NCI-H2171 treated with DMSO at 0.1 percent for 48 hours (cell line): ENCODE results near the gene THSD4.
A peak's percentile ranks its signal among the peaks of the same experiment; 100 is the strongest.
"Not testable (repeated sequence)": the region's sequence is repeated elsewhere in the genome, so short reads cannot be mapped to it uniquely, and the experiment has no call there.

Experiments used
- DNase-seq: peaks from one replicate; lab custom pipeline; 2025; lab: John Stamatoyannopoulos, UW

THSD4 gene

DNA sequence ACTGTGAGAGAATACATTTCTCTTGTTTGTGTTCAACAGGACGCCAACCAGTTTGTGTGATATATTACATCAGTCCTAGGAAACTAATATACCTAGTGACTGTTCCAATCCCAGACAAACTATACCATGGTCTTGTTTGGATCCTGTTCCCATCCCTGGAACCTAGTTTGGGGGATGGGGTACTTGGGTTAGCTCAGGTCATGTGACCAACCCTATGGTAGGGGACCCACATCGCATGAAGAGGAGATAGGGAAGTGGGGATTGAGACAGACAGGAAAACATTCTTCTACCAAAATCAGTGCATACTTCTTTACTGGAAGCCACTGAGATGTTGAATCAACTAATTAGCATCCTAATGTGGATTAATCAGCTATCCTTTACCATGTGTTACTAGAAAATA, 146.1 kb downstream of the THSD4 start:
- no peak for DNase-seq

DNA sequence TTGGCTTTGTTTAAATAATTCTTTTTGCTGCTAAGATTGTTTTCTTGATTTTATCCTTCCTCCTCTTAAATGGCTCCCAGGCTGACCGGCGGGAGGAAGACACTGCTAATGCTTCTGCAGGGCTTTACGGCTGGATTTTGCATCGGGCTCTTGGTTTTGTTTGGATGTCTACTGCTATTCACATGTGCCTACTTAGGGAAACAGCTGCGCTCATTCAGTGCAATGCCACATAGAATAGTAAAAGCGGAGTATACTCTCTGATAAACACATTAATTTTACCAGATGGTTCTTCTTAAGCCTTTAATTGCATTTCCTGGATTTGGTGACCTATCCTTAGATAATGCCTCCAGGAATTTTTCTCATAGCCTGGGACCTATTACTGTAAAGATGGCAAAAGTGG, 146.6 kb downstream of the THSD4 start:
- DNase-seq: no peak

DNA sequence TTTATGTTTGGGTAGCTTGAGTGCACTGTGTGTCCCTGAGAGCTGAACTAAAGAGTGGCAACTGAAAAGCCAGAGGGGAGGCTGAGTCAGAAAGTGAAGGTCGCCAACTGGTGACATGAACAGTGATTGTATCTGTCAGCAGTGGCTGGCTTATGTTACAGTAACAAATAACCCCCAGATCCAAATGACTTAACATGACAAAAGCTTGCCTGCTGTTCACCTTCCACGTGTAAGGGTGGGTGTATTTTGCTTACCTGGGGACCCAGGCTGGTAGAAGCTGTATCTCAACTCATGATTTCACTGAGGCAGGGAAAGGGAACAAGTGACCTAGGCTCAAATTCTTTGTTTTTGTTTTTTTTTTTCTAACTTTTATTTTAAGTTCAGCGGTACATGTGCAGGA, 147.3 kb downstream of the THSD4 start:
- DNase-seq: no peak

DNA sequence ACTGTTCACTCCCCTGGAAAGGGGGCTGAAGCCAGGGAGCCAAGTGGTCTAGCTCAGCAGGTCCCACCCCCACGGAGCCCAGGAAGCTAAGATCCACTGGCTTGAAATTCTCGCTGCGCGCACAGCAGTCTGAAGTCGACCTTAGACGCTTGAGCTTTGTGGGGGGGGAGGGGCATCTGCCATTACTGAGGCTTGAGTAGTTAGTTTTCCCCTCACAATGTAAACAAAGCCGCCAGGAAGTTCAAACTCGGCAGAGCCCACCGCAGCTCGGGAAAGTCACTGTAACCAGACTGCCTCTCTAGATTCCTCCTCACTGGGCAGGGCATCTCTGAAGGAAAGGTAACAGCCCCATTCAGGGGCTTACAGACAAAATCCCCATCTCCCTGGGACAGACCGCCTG, 150.3 kb downstream of the THSD4 start:
- DNase-seq: not testable (repeated sequence)

DNA sequence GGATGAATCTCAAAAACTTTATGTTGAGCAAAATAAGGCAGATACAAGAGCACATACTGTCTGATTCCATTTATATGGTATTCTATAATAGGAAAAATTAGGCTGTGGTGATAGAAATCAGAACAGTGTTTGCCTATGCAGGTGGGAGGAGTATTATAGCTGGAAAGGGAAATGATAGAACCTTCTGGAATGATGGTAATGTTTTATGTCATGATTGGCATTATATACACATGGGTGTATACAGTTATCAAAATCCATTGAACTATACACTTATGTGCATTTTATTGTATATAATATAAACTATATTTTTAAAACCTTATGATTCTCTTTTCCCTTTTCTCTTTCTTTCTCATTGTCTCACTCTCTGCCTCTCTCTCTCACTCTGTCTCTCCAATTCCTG, 156.1 kb downstream of the THSD4 start:
- DNase-seq: no peak

DNA sequence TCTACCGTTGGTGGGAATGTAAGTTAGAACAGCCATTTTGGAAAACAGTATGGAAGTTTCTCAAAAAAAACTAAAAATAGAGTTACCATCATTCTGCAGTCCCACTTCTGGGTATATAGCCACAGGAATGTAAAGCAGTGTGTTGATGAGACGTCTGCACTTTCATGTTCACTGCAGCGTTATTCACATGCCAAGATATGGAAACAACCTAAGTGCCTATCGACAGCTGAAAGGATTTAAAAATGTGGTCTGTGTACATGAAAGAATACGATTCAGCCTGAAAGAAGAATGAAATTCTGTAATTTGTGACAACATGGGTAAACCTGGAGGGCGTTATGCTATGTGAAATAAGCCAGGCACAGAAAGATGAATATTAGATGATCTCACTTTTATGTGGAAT, 157.7 kb downstream of the THSD4 start:
- DNase-seq: no peak

DNA sequence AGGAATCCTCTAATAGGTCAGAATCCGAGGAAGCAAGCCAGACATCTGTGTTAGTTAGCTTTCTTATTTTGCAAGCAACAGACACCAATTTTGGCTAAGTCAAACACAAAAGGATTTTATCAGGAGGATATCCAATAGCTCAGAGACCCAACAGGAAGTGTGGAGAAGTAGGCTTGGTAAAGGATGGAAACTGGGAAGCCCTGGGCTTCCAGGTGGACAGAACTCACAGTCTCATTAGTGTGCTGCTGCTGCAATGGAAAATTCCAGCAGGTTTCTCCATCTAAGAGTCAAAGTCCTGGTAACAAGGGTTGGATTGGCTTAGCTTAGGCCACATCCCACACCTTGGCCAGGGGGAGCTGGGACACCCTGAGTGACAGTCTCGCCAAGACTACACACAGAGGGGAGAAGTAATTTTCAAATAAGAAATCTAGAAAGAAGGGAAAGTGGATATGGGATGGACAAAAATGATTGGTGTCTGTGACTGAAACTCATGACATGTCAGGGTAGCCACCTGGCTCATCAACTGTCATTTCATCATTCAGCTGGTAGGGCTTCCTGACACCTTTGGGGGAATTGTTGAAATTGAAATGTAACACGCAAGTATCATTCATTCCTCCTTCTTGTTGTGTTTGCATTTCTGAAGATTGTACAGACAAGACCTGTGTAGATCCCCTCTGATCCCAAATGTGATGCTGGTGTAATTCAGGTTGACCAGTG, 158.6 kb downstream of the THSD4 start:
- no peak for DNase-seq

DNA sequence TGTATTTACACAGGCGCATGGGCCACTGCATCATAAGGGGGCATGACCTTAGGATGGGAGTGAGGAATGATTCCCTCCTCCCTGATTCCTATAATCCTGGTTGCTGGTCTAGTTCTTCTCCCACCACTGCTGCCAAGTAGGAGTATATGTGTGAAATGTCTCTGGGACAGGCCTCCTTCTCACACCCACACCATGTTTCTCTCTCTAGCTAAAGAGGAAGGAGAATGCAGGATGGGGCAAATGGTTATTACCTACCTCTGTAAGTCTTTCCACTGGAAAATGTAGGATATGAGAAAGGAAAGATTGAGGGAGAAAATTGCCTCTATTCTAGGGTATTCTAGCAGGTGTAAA, 159.2 kb downstream of the THSD4 start:
- DNase-seq: no peak

DNA sequence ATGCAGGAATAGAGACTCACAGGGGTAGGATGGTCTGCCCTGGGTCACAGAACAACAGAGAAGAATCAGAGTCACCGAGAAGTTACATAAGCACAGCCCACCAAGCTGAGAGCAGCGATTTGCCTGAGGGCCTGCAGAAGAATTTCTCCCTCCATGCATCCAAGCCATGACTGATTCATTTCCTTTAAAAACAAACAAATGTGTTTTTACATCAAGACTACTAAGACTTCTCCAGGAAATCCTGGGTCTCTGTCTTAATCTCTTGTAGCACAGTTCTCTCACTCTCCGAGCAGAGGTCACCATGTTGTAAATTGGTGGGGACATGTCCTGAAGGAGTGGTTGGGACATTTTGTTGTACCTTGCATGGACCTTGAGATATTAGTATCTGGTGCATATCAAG, 159.8 kb downstream of the THSD4 start:
- DNase-seq: no peak

DNA sequence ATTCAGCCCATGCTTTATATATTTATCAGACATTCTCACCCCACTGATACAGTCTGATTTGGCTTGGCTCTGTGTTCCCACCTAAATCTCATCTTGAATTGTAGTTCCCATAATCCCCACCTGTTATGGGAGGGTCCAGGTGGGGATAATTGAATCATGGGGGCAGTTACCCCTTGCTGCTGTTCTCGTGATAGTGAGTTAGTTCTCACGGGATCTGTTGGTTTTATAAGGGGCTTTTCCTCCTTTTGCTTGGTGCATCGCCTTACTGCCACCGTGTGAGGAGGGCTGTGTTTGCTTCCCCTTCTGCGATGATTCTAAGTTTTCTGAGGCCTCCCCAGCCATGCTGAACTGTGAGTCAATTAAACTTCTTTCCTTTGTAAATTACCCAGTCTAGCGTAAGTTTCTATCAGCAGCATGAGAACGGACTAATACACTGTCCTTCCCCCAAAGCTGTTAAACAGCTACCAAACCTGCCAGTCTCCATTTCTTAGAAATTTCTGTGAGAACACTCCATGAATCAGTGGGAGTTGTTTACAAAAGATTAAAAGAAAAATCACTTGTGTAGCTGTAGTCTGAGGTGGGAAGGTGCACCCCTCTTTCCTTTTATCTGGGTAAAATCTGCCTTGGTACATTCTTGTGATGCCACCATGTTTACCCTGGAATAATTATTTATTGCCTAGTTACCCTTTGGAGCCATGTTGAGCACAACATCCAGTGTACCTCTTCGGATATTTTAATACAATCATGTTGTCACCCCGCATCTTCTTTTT, 160.5 kb downstream of the THSD4 start:
- DNase-seq: no peak

DNA sequence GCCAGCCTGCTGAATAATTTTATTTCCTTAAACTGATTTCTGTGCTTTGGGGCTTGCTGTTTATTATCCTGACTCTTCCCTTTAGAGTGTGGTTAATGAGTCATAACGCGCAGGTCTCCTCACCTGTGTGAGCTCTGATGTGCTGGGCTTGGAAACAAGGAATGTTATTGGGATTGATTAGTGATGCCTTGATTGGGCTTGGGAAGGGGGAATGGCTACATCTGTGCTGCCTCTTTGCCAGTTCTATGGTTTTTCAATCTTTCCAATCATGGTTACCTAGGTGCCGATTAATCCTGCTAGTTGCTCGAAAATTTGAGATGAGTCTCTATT, 161.0 kb downstream of the THSD4 start:
- no peak for DNase-seq

DNA sequence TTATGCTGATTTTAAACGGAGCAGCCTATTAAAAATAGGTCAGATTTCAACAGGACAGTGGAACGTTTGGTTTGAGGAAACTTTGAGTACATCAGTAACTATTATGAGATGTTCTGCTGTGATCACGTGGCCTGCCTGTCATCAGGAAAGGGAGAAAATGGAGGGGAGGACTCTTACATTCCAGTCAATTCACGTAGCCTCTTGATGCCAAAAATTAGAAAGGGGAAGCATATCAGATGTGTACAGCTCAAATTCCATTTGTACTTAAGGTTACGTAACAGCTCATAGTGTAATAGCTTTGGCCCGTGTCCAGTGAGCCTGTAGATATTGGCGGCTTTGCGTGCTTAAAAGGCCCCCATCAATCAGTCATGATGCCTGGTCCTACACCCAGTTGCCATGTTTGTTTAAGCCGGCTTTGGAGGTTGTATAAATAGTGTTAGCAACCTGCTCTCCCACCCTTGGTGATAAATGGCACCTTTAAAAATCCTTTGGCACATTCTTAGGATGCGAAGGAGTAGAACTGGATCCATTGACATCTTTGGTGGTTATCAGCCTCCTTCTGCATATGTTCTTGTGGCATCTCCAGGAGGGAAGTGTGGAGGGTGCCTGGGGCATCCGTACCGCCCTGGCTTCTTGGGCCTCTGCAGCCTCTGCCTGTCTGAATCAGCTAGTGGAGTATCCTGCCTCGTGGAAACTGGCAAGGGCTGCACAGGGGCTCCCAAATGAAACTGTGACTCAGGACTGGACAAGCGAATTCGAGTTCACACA, 163.9 kb downstream of the THSD4 start:
- peak; percentile 48 for DNase-seq

DNA sequence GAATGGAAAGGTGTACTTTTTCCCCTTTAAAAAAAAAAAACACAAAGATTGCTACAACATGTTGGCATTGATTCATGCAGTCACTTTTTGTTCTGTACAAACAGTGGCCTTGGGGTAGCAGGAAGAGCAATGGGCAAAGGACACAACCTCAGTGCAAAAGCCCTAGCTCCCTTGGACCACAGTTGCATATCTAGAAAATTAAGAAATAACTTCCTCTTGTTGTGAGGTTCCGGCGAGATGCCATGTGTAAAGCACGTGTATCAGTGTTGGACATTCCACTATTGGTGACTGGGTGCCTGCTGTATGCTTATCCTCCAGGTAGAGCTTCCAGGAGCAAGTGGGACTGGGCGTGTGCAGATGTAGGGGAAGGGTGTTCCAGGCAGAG, 164.5 kb downstream of the THSD4 start:
- DNase-seq: no peak

DNA sequence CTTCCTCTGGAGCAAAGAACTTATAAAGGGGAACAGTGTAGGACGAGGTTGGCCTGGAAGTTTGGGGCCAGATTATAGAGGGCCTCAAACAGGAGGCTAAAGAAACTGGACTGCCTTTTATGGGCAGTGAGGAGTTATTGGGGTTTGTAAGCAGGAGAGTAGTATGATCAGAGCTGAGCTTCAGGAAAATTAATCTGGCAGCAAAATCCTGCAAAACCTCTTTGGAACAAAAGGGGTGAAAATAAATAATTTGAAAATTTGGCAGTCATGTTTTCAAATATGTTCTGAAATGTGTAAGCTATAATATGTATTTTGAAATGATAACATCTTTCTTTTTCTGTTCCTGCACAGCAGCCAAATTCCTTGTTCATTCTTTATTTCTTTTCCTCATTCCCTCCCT, 164.9 kb downstream of the THSD4 start:
- no peak for DNase-seq

DNA sequence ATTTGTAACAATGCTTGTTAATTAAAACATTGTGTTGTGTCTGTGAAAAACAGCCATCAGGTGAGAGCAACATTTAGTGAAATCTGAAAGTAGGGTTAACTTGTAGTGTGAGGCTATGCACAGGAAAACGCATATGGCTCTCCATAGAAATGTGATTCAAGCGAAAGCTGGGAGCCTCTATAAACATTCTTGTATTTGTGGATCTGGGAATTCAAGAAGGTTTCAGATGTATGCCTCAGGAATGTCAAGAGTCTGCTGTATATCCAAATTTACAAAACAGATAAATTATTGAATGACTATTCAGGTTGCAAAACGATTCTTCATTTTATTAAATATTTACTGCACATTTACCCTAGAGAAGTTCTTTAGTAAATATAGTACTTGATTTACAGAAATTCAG, 166.0 kb downstream of the THSD4 start:
- no peak for DNase-seq

DNA sequence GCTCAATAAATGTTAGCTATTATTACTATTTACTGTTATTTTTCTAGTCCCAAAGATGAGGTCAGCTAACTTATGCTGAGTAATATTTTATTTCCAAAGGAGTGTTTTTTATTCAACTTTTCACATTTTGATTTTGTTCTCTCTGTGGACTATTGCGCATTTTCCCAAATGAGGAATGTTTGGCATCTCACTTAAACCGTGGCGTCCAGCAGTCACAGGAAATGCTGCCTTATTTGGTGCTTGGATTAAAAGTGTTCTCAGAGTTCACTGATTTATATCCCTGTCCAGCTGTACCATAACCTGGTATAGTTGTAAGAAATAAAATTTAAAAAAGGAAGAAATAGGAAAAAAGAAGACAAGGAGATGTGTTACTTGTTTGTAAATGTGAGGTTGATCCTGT, 166.8 kb downstream of the THSD4 start:
- DNase-seq: no peak

DNA sequence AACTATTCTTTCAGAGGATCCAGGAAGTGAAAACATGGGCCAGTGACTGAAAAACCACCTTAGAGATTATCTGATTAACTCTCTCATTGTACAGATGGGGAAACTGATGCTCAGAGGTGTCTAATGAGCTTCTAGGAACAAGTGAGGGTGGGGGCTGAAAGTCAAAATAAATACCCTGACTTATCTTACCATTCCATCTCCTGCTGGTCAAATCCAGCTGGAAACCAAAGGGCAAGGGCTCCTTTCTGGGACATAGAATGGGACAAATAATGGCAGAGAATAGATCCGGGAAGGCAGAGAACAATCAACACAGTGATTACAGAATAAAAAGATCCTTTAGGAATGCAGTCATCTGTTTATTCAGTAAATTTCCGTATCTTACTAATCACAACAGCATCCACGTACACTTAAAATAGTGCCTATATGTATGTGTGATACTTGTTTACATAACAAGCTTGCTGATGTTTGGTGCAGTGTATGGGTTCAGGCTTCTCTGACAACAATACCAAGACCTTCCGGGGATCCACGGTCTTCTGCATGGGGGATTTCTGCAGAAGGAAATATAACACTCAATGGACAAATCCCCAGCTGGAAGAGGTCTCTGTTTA, 173.2 kb downstream of the THSD4 start:
- no peak for DNase-seq

DNA sequence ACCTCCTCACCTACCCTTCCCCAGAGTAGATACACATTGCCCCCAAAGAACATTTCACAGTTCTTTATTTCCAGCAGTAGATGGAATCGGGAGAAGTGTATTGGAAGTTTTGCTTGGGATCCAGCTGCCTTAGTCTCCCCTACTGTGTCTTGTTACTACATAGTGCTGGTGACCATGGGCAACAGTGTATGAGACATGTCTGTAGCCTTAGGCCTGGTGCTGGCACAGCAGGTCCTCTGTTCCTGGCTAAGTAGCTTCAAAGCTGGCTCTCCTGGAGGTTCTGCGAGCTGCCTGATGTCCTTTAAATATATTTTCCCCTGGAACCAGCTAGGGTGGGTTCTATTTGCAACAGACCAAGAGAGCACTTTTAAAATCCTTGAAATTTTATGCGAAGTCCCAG, 174.7 kb downstream of the THSD4 start:
- DNase-seq: no peak

DNA sequence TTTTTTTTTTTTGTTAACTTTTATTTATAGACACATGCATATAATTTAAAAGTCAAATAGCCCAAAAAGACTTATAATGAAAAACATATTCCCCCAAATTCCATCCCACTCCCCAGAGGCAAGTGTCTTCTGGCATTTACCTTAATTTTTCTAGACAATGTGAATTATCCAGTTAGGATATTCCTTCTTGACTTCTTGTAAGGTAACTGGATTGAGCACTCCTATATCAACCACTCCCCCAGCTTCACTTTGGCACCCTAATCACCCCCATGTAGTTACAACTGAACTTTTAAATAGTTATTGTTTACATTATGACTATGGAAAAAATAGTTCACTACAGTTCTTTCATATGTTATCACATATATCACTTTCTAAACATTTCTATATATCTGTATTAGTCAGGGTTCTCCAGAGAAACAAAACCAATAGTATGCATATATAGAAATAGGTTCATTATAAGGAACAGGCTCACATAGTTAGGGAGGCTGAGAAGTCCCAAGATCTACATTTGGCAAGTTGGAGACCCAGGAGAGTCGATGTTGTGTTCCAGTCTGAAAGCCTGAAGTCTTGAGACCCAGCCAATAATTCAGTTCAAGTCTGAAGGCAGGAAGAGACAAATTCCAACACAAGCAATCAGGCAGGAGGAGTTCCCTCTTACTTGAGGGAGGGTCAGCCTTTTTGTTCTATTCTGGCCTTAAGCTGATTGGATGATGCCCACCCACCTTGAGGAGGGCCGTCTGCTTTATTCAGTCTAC, 175.8 kb downstream of the THSD4 start:
- no peak for DNase-seq

DNA sequence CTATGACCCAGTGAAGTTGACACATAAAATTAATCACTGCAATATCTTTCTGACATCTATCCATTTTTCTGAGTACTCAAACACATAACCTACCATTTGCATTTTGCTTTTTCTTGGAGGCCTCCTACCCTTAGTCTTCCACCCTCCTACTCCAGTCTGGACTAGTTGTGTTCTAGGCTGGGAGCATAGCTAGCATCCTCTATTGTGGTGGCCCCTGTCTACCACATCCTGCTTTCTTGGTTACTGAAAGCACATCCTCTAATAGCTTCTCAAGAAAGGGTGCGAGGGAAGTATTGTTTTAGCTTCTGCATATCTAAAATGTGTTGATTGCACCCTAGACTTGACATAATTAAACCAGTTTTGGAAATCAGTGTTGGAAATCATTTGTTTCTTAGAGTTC, 176.5 kb downstream of the THSD4 start:
- DNase-seq: no peak

DNA sequence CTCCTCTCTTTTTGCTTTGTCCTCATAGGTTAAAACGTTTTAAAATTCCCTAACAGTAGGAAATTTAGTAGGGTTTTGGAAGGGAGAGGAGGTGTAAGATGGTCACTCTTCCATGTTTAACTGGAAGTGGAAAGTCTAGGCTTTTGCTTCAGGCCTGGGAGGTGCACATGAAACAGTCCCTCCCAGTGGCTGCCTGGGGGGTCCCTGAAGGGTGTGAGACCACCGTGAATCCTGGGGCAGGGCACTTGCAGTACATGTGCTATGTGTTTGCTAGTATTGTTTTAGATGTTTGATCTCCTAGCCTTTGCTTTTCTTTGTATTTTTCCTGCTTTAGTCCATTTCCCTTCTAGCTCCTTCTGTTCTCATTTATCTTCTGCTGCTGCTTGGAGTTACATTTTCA, 178.5 kb downstream of the THSD4 start:
- DNase-seq: no peak

DNA sequence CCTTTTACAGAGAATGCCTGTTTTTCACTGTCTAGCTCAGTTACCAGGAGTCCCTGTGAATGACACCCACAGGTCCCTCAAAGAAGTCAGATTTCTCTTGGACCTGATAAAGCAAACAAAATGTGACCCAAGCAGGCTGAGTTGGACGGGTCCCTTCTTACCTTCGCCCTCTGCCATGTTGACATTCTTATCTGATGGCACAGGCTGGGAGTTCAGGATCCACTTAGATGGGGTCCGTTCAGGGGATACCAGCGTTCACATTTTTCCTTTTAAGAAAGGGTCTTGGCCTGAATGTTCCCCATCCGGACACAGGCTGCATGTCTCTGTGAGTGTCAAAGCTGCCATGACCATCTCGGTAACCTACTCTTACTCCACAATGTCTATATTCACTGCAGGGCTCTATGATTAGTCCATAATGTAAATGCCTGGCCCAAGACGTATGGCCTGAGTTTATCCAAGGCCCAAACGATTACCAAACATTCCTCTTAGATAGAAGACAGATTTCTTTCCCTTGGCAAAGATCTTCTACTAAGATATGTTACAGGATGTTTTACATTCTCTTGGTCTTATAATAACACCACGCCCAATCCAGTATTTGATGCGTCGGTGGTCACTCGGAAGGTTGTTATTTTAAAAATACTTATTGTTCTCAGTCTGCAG, 179.1 kb downstream of the THSD4 start:
- DNase-seq: no peak
